NCI-H510A (cell line): ENCODE data around the gene SCN8A.

Experiments used
- DNase-seq: peaks from one replicate; lab custom pipeline; 2025; lab: John Stamatoyannopoulos, UW

Gene SCN8A

GRCh38 chr12:51834411-51834810, 243.4 kb downstream of the SCN8A start:
- DNase-seq, result no peak

GRCh38 chr12:51836041-51836826, 245.2 kb downstream of the SCN8A start:
- no peak for DNase-seq

- no peak for DNase-seq
Observed at GRCh38 chr12:51836827-51837173, 245.8 kb downstream of the SCN8A start.

GRCh38 chr12:51837286-51837685, 246.3 kb downstream of the SCN8A start:
- DNase-seq, result no peak

- DNase-seq, result no peak
Observed at GRCh38 chr12:51838036-51838435, 247.0 kb downstream of the SCN8A start.

- DNase-seq, result no peak
Observed at GRCh38 chr12:51838762-51839161, 247.7 kb downstream of the SCN8A start.

GRCh38 chr12:51839310-51839947, 248.4 kb downstream of the SCN8A start:
- DNase-seq, result no peak

GRCh38 chr12:51840966-51841365, 249.9 kb downstream of the SCN8A start:
- no peak for DNase-seq

- no peak for DNase-seq
Observed at GRCh38 chr12:51841727-51842126, 250.7 kb downstream of the SCN8A start.

- DNase-seq, result no peak
Observed at GRCh38 chr12:51844854-51845253, 253.8 kb downstream of the SCN8A start.

- DNase-seq, result no peak
Observed at GRCh38 chr12:51845482-51845881, 254.4 kb downstream of the SCN8A start.

- no peak for DNase-seq
Observed at GRCh38 chr12:51846271-51846691, 255.2 kb downstream of the SCN8A start.

GRCh38 chr12:51846911-51847642, 256.0 kb downstream of the SCN8A start:
- no peak for DNase-seq

GRCh38 chr12:51847643-51848325, 256.8 kb downstream of the SCN8A start:
- no peak for DNase-seq

GRCh38 chr12:51848326-51848727, 257.3 kb downstream of the SCN8A start, which contains the start of gene FIGNL2:
FIGNL2 (minus strand) TSS chr12:51848718; CDS start chr12:51822413, 26,305 bp downstream.
- DNase-seq, result no peak

GRCh38 chr12:51848841-51849735, 258.1 kb downstream of the SCN8A start:
- DNase-seq, result no peak

GRCh38 chr12:51850081-51850964, 259.3 kb downstream of the SCN8A start:
- DNase-seq, result no peak

- DNase-seq, result no peak
Observed at GRCh38 chr12:51850965-51851299, 259.9 kb downstream of the SCN8A start.

- DNase-seq, result no peak
Observed at GRCh38 chr12:51851413-51852124, 260.5 kb downstream of the SCN8A start.
